Astrocyte of the spinal cord (primary cell): Measurements from ENCODE around the gene IKZF1.

Experiments used
- DNase-seq: peaks from one replicate; pipeline ENCODE4 v3.0.0; 2011; ENCODE audit warnings: low read depth, low spot score
- H3K4me3 ChIP-seq: 2 replicates; pipeline ENCODE4 v1.5.1; 2011; ENCODE audit warnings: low read depth, mild to moderate bottlenecking, low read length, moderate library complexity
- in situ Hi-C: cut with HindIII; loops from 2 replicates; pipeline ENCODE4 v1.10.0; 2017; ENCODE audit warnings: low sequenced_read_pairs
- TF ChIP-seq, protein P1 (sequence below): IDR thresholded peaks from 2 replicates; pipeline ENCODE4 v1.5.1; 2012; ENCODE audit warnings: low read depth, mild to moderate bottlenecking, low read length, inconsistent platforms

Gene IKZF1

GRCh38 chr7:50362142-50362541 lies 57.6 kb downstream of the IKZF1 start:
- TF ChIP-seq, protein P1, sequence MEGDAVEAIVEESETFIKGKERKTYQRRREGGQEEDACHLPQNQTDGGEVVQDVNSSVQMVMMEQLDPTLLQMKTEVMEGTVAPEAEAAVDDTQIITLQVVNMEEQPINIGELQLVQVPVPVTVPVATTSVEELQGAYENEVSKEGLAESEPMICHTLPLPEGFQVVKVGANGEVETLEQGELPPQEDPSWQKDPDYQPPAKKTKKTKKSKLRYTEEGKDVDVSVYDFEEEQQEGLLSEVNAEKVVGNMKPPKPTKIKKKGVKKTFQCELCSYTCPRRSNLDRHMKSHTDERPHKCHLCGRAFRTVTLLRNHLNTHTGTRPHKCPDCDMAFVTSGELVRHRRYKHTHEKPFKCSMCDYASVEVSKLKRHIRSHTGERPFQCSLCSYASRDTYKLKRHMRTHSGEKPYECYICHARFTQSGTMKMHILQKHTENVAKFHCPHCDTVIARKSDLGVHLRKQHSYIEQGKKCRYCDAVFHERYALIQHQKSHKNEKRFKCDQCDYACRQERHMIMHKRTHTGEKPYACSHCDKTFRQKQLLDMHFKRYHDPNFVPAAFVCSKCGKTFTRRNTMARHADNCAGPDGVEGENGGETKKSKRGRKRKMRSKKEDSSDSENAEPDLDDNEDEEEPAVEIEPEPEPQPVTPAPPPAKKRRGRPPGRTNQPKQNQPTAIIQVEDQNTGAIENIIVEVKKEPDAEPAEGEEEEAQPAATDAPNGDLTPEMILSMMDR, result no peak
- in situ Hi-C loops, result no loop called here
- H3K4me3 ChIP-seq, result no peak overlapping the region
- DNase-seq, result no peak

DNA sequence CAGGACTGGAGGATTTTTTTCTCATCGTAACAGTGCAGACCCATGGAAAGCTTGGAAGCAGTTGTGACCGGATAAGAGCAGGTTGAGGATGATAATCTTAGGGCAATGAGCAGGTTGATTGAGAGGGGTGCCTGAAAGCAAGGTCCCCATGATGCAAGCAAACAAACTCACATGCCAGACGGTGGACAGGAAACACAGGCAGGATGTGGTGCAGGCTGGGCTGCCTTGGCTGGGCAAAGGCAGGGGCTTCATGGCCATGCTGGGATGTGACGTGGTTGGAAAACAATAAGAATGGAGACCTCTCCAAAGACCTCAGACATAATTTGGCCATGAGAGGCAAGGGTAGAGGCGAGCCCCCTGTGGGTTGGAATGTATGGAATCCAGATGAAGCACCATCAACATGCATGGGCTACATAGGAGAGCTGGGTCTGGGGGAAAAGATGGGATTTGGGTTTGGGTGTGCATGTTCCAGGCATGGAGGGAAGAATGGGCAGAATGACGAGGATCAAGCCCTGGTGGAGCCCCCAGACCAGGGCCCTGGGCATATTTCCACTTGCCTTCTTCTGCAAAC lies 58.3 kb downstream of the IKZF1 start:
- DNase-seq, result no peak
- TF ChIP-seq, protein P1, result no peak
- H3K4me3 ChIP-seq, result no peak overlapping the region
- in situ Hi-C loops, result no loop called here

DNA sequence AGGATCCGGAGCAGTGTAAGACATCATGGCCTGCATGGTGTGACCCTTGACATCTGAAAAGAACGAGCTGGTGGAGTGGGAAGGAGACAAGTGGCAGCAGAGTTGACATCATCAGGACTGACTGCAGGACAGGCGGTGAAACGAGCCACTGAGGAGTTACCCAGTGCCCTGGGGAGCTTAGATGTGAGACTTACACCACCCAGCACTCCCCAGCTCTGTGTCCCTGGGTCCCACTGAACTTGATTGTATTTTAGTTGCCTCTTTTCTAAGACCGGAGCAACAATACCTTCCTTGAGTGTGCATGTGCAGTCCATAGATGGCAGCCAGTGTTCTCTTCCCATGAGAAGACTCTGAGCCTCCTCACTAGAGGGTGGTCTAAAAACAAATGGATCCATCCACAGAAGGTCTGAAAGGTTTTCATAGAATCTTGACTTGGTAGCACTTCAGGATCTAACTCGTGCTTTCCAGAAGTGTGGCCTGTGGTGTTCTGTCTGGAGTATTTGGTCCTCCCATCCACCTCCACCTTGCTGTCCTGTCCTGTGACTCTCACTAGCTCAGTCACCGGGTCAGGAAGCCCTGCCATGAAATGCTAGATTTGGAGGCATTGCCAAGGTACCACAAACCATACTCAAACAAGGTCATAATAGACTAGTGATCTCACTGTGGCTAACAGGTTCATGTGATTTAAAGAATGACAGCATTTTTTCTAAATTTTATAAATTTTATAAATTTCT lies 59.0 kb downstream of the IKZF1 start:
- no peak for DNase-seq
- in situ Hi-C loops, result no loop called here
- TF ChIP-seq, protein P1, result no peak
- no peak overlapping the region for H3K4me3 ChIP-seq

- TF ChIP-seq, protein P1, result no peak
- in situ Hi-C loops, result no loop called here
- no peak for DNase-seq
These were observed 60.1 kb downstream of the IKZF1 start for GRCh38 chr7:50364645-50365044.

GRCh38 chr7:50366311-50366710 lies 61.8 kb downstream of the IKZF1 start:
- no peak overlapping the region for H3K4me3 ChIP-seq
- no peak for DNase-seq
- TF ChIP-seq, protein P1, result no peak
- in situ Hi-C loops, result no loop called here

More at GRCh38 chr7:50364645-50365044, 60.1 kb downstream of the IKZF1 start:
- H3K4me3 ChIP-seq, result no peak overlapping the region

- DNase-seq, result no peak
- TF ChIP-seq, protein P1, result no peak
- in situ Hi-C loops, result no loop called here
- H3K4me3 ChIP-seq, result no peak overlapping the region
These were observed 62.6 kb downstream of the IKZF1 start for GRCh38 chr7:50367100-50367499.
